SK-N-MC (cell line): ENCODE data around the gene UBR2.

ENCODE experiments used
- EZH2 ChIP-seq: fragments of 200-600 bp; sonication (generic); IDR thresholded peaks from one replicate; pipeline ENCODE4 v1.6.1; 2017; ENCODE audit warnings: antibody characterized with exemption
- FOXP2 ChIP-seq: optimal IDR thresholded peaks from 2 replicates; pipeline ENCODE3; 2011; ENCODE audit warnings: mild to moderate bottlenecking, moderate library complexity; ENCODE audit not compliant: insufficient read depth; ENCODE audit errors: extremely low read length, control extremely low read depth
- POLR2AphosphoS5 ChIP-seq: IDR thresholded peaks from 2 replicates; pipeline ENCODE4 v1.6.1; 2012; ENCODE audit warnings: mild to moderate bottlenecking, low read depth, low read length, borderline replicate concordance

DNA sequence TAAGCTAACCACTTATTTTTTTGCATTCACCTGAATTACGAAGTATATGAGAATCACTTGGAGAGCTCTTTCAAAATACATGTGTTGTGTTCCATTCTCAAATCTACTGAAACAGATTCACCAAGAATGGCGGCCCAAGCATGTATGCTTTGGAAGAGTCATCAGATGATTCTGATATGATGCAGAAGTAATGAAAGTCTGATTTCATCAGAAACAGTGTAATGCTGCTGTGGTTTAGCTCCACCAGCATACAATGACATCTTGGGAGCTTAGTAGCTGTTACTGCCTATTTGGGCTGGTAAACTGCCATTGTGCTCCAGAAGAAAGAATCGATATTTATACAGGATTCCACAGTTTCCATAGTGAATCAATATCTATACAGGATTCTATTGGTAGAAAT is 52.9 kb downstream of the UBR2 start:
- TF ChIP-seq POLR2AphosphoS5 (no peak), EZH2 (no peak), FOXP2 (no peak)
